Left lobe of liver (tissue), 2 donors: ENCODE results near the gene NRIP3. TPM values are rescaled to one million over a fixed set of nuclear protein-coding genes. Genes with fewer than 3 reads are reported as not detected.
"Not testable (repeated sequence)": the region's sequence is repeated elsewhere in the genome, so short reads cannot be mapped to it uniquely, and the experiment has no call there.

Experiments
- ATAC-seq: fragments of 200-7000 bp; cut with Tn5 transposase; one replicate; pipeline ENCODE4 v1.9.1; 2020; ENCODE audit warnings: mild to moderate bottlenecking, moderate library complexity
- DNase-seq: peaks from one replicate; pipeline ENCODE4 v3.0.0-alpha.2; 2020; ENCODE audit warnings: low spot score
- total RNA-seq: library from RNA; stranded (reverse); gene quantifications from one replicate; pipeline ENCODE4 v1.2.1, GENCODE V29; 2021
- donor health status: DM: no; HTN: no; CAD: no; lungs with moderate emphysema.
- donor health status: DM: no; HTN: yes; CAD: no.

NRIP3 gene
- total RNA-seq, 1 donor from 2014 or later, result 0.05 TPM

- not testable (repeated sequence) for ATAC-seq, DNase-seq
These were observed 24.4 kb downstream of the NRIP3 start for GRCh38 chr11:8979365-8979764.

DNA sequence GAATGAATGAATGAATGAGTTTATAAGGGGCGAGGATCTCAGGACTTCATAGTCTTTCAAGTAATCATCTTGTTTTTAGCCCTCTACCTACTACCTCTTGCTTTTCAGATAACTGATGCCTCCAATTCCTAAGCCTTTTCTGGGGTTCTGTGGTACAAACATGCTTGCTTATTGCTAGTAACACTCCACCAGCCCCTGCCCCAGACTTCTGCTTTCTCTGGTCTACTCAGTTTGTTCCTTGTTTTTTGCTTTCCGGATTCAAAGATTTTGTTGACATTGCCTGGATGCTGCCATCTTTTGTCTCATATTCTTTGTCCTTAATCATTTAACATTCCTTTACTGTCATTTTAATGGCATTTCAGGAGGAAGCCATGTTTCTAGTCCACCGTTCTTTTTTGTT, 30.7 kb downstream of the NRIP3 start:
- DNase-seq (no peak), ATAC-seq (no peak)

DNA sequence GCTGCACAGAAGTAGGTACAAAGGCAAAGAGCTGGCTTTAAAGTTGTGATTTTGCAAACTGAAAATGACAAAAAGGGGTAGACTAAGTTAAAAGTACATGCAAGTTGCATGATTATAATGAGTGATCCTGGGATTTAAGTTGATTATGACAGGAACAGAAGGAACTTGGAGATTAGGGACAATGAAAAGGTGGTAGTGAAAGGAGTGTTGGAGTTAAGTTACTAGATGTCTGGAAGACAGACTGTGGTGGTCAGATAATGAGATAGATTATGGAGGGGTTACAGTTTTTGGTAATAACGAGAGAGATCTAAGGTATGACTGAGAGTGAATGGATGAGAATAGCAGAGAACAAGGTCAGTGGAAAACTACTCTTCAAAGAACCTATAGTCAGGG, 31.9 kb downstream of the NRIP3 start:
- no peak for ATAC-seq

GRCh38 chr11:8971196-8971923, 32.4 kb downstream of the NRIP3 start:
- no peak for DNase-seq
- ATAC-seq, result no peak

More for the DNA sequence above, 31.9 kb downstream of the NRIP3 start:
- no peak for DNase-seq

GRCh38 chr11:8967184-8967583, 36.6 kb downstream of the NRIP3 start:
- ATAC-seq (no peak), DNase-seq (no peak)

GRCh38 chr11:8964324-8965320, 39.2 kb downstream of the NRIP3 start, which contains the start of gene TMEM9B:
Gene TMEM9B, minus strand, starts transcription at chr11:8964442. Its CDS starts 129 bp downstream, at chr11:8964313.
- ATAC-seq (peak; percentile 91), DNase-seq (peak; percentile 94)

DNA sequence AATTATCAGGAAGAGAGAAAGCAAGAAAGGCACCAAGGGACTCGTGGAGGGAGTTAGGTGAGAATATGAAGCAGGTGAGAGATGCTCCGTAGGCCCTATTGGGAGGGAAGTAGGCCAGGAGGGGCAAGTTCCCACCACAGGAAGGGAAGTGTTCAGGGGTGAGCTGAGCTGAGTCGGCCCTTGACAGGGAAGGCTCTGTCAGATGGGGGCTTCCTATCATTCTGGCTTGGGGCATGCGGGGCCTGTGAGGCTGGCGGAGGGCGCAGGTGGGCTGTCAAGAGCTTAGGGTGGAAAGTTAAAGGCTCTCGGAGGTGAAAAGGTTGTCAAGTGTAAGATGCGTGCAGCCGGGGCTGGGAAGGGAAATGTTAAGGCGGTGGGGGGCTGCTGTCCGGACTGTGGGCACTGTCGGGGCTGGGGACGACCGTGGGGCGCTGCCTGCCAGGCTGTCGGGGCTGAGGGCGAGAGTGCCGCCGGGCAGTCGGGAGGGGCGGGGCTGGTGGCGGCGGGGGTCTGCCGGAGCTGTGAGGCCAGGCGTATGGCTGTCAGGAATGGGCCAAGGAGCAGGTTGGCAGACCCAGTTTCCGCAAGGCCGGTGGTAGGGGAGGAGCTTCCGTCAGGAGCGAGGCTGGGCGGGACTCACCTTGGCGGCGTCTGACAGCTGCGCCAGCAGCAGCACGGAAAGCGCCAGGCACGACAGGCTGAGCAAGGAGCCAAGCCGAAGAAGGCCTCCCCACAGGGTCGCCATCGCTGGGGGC, 40.1 kb downstream of the NRIP3 start:
- ATAC-seq (peak; percentile 81), DNase-seq (peak; percentile 87)

GRCh38 chr11:8962841-8963240, 41.0 kb downstream of the NRIP3 start:
- DNase-seq (no peak), ATAC-seq (no peak)

DNA sequence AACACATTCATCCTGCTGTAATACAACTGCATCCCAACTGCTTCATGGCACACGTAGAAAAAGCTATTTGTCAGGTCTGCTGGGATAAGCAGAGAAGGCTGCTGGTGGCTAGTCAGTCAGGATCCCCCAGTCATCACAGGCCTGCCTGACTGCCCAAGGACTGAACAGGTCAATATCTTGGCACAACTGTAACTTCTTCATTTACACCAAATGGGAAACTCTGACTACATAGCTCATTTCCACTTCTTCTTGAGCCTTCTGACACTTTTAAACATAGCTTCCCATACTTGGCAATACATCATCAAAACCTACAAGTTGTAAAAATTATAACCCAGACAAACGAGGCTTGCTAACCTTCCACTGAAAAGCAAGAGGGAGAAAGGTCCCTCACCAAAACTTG, 42.4 kb downstream of the NRIP3 start:
- ATAC-seq (no peak), DNase-seq (no peak)

DNA sequence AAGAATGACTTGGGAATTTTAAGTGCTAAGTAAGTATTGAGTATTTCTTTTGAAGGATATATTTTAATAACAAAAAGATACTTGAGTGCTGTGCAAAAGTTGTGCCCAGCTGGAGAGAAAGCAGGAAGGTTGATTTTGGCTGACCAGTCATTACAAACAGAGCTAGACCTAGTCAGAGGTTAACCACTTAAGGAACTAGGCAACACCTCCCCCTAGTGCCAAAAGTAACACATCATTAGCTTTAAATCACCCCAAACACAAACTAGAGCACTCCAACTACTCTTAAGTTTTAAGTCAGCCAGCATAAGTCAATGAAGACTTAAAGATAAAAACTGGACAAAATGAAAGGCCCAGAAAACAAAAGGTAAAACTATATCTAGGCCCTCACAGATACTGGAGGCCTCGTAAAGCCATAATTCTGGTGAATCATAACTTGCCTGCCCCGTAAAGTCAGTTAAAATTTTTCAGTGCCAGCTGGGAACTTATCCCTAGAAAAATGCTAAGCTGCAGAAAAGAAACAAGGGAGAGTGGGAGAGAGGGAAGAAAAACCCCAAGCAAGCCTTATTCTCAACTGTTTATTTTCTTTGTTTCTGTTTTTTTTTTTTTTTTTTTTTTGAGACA, 44.1 kb downstream of the NRIP3 start:
- ATAC-seq (peak; percentile 43), DNase-seq (no peak)

DNA sequence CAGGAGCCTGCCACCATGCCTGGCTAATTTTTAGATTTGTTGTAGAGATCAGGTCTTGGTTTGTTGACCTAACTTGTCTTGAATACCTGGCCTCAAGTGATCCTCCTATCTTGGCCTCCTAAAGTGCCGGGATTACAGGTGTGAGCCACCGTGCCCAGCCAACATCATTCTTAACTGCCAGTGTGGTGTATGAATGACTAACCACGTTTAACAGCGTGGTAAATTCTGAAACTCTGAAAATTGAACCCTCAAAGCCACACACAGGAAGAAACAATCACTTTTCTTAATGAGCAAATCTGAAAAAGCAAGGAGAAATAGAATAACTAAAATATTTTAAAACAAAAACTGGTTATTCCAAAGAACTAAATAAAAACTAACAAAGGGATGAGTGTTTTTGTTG, 46.9 kb downstream of the NRIP3 start:
- ATAC-seq (no peak), DNase-seq (no peak)

GRCh38 chr11:8948886-8949285, 54.9 kb downstream of the NRIP3 start:
- no peak for DNase-seq
- no peak for ATAC-seq

- DNase-seq (no peak), ATAC-seq (no peak)
These were observed 56.4 kb downstream of the NRIP3 start for GRCh38 chr11:8947230-8947943.

- ATAC-seq, result no peak
- no peak for DNase-seq
These were observed 61.2 kb downstream of the NRIP3 start, which contains the start of gene ASCL3 for GRCh38 chr11:8942518-8943066. Gene ASCL3, minus strand, starts transcription at chr11:8943016. Its CDS starts 4,855 bp downstream, at chr11:8938161.

- peak; percentile 40 for ATAC-seq
These were observed 62.3 kb downstream of the NRIP3 start for GRCh38 chr11:8941341-8942103.

GRCh38 chr11:8937659-8938058, 66.1 kb downstream of the NRIP3 start:
- ATAC-seq, result no peak
- no peak for DNase-seq

More at GRCh38 chr11:8941341-8942103, 62.3 kb downstream of the NRIP3 start:
- no peak for DNase-seq

DNA sequence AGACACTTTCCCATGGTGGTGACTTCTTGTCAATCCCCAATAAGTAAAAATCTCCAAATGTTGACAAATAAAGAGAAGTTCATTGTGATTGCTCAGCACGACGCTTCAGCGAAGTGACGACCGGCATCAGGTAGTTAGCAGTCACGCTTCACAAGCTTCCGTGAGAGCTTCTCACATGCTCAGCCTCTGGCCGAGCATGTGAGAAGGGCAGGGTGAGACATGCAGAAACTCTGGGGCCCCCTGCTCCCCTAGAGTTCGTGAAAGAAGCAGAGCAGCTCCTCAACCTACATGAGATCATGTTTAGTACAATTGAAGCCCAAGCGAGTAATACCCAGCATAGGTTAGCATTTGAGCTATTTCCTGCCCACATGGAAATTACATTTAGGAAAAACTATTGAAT, 66.6 kb downstream of the NRIP3 start:
- ATAC-seq (no peak), DNase-seq (no peak)

- not testable (repeated sequence) for ATAC-seq
These were observed 68.0 kb downstream of the NRIP3 start for GRCh38 chr11:8935789-8936188.

More at GRCh38 chr11:8935789-8936188, 68.0 kb downstream of the NRIP3 start:
- DNase-seq, result not testable (repeated sequence)
